OCI-LY7 (cell line): ENCODE data around the gene IL1RAPL2. TPM values are rescaled to one million over a fixed set of nuclear protein-coding genes. Genes with fewer than 3 reads are reported as not detected.

Experiments
- BruUV-seq: library from RNA; stranded (reverse); fragments of 400-500 nt; replicated peaks from 2 replicates; lab custom pipeline; 2021; lab: Mats Ljungman, UMichigan
- CTCF ChIA-PET: fragments of 300-600 bp; sonication (Branson Sonifier 250); formaldehyde crosslinking; loops from one replicate; lab custom pipeline; 2022; ENCODE audit warnings: antibody characterized with exemption; ENCODE audit not compliant: unreplicated experiment; lab: Charles Lee
- POLR2A ChIA-PET: fragments of 300-600 bp; sonication (Branson Sonifier 250); formaldehyde crosslinking; loops from one replicate; lab custom pipeline; 2022; ENCODE audit warnings: antibody characterized with exemption; lab: Charles Lee
- DNase-seq: peaks from one replicate; pipeline ENCODE4 v3.0.0-alpha.2; 2015; ENCODE audit warnings: low spot score
- H2AFZ ChIP-seq: fragments of 200-600 bp; sonication (generic), shearing (Covaris generic); 2 replicates; pipeline ENCODE4 v1.6.1; 2014; ENCODE audit warnings: mild to moderate bottlenecking, antibody characterized with exemption, low read length, moderate library complexity
- H3K27ac ChIP-seq: fragments of 200-600 bp; sonication (generic); 2 replicates; pipeline ENCODE4 v1.5.1; 2014; ENCODE audit warnings: mixed run types, low read depth, mild to moderate bottlenecking, moderate library complexity, low read length, inconsistent platforms; ENCODE audit not compliant: poor library complexity, severe bottlenecking
- H3K36me3 ChIP-seq: fragments of 200-600 bp; sonication (generic); 2 replicates; pipeline ENCODE4 v1.6.1; 2014; ENCODE audit warnings: mild to moderate bottlenecking, antibody characterized with exemption, low read length, moderate library complexity, mixed read lengths; ENCODE audit not compliant: insufficient read depth
- H3K4me1 ChIP-seq: fragments of 200-600 bp; sonication (generic); 2 replicates; pipeline ENCODE4 v1.5.1; 2014; ENCODE audit warnings: mild to moderate bottlenecking, low read length; ENCODE audit not compliant: insufficient read depth, poor library complexity, severe bottlenecking
- H3K4me2 ChIP-seq: fragments of 200-600 bp; sonication (generic); 2 replicates; pipeline ENCODE4 v1.6.1; 2014; ENCODE audit warnings: mild to moderate bottlenecking, low read length
- H3K4me3 ChIP-seq: fragments of 200-600 bp; sonication (generic); 2 replicates; pipeline ENCODE4 v1.5.1; 2014; ENCODE audit warnings: mild to moderate bottlenecking, low read depth, low read length; ENCODE audit not compliant: poor library complexity, severe bottlenecking
- H3K79me2 ChIP-seq: fragments of 200-600 bp; sonication (generic); 2 replicates; pipeline ENCODE4 v1.6.1; 2016; ENCODE audit warnings: low read depth, mild to moderate bottlenecking, low read length, moderate library complexity, mixed read lengths; ENCODE audit not compliant: insufficient read depth
- H3K9me2 ChIP-seq: fragments of 200-600 bp; sonication (generic); 2 replicates; pipeline ENCODE4 v1.6.1; 2016; ENCODE audit warnings: mild to moderate bottlenecking, low read length, mixed read lengths; ENCODE audit not compliant: insufficient read depth
- H3K9me3 ChIP-seq: fragments of 200-600 bp; sonication (generic); 2 replicates; pipeline ENCODE4 v1.6.1; 2014; ENCODE audit warnings: mild to moderate bottlenecking, mixed run types, low read length, mixed read lengths
- H4K20me1 ChIP-seq: fragments of 200-600 bp; sonication (generic); 2 replicates; pipeline ENCODE4 v1.6.1; 2014; ENCODE audit warnings: mild to moderate bottlenecking, antibody characterized with exemption, low read length, moderate library complexity, mixed read lengths; ENCODE audit not compliant: insufficient read depth
- CTCF ChIP-seq: fragments of 200-600 bp; sonication (generic); conservative IDR thresholded peaks from 2 replicates; pipeline ENCODE4 v1.5.1; 2014; ENCODE audit warnings: mild to moderate bottlenecking, antibody characterized with exemption, low read length, moderate library complexity, mixed read lengths
- EZH2phosphoT487 ChIP-seq: fragments of 200-600 bp; sonication (generic); IDR thresholded peaks from 2 replicates; pipeline ENCODE4 v1.6.1; 2018; ENCODE audit warnings: low read depth, borderline replicate concordance, mild to moderate bottlenecking, mixed run types, antibody characterized with exemption, low read length, moderate library complexity, mixed read lengths
- intact Hi-C: fragments of 100-400 bp; cut with micrococcal nuclease; formaldehyde crosslinking; loops from one replicate; pipeline ENCODE4 v1.10.0; 2022; ENCODE audit not compliant: unreplicated experiment
- total RNA-seq, 2 experiments: library from RNA; depleted of rRNA in 1 of 2; stranded (reverse); fragments of >200 nt in 1 of 2; shearing (Covaris generic) in 1 of 2; gene quantifications; 2 replicates each; pipeline ENCODE4 v1.2.3, GENCODE V29; 2014 to 2022

Gene IL1RAPL2
- total RNA-seq, 2 experiments from 2014 or later = not detected

GRCh38 chrX:105609530-105609929, 1043.5 kb downstream of the IL1RAPL2 start:
- Histone ChIP-seq H4K20me1 (no peaks in the 10 kb centered on the region), H3K79me2 (no peaks in the 10 kb centered on the region), H3K4me3 (no peak overlapping the region), H3K4me1 (no peaks in the 10 kb centered on the region), H3K4me2 (no peak overlapping the region), H3K27ac (no peak overlapping the region), H3K36me3 (no peaks in the 10 kb centered on the region), H3K9me2 (no peaks in the 10 kb centered on the region), H3K9me3 (no peaks in the 10 kb centered on the region), H2AFZ (no peak overlapping the region)
- TF ChIP-seq EZH2phosphoT487 = no peak
- TF ChIP-seq CTCF = no peak
- no peak for DNase-seq
- intact Hi-C loops = no loop called here
- BruUV-seq = no TSS peak
- ChIA-PET POLR2A (no interaction called here), CTCF (no interaction called here)

GRCh38 chrX:105610411-105610810, 1044.4 kb downstream of the IL1RAPL2 start:
- Histone ChIP-seq H3K9me3 (no peaks in the 10 kb centered on the region), H3K4me1 (no peaks in the 10 kb centered on the region), H3K4me2 (no peak overlapping the region), H4K20me1 (no peaks in the 10 kb centered on the region), H3K27ac (no peak overlapping the region), H2AFZ (no peak overlapping the region), H3K36me3 (no peaks in the 10 kb centered on the region), H3K79me2 (no peaks in the 10 kb centered on the region), H3K4me3 (no peak overlapping the region), H3K9me2 (no peaks in the 10 kb centered on the region)
- intact Hi-C loops = no loop called here
- ChIA-PET POLR2A (no interaction called here), CTCF (no interaction called here)
- no peak for DNase-seq
- no TSS peak for BruUV-seq
- TF ChIP-seq CTCF = no peak
- TF ChIP-seq EZH2phosphoT487 = no peak

GRCh38 chrX:105618393-105619101, 1052.5 kb downstream of the IL1RAPL2 start:
- H4K20me1 ChIP-seq = no peaks in the 10 kb centered on the region
- no peak for DNase-seq
- BruUV-seq = no TSS peak

More at GRCh38 chrX:105618393-105619101, 1052.5 kb downstream of the IL1RAPL2 start:
- intact Hi-C loops = no loop called here
- no peaks in the 10 kb centered on the region for H3K79me2 ChIP-seq
- no peaks in the 10 kb centered on the region for H3K9me3 ChIP-seq
- no peak overlapping the region for H3K27ac ChIP-seq
- no peaks in the 10 kb centered on the region for H3K9me2 ChIP-seq
- H3K36me3 ChIP-seq = no peaks in the 10 kb centered on the region
- no peak overlapping the region for H3K4me3 ChIP-seq
- POLR2A ChIA-PET = no interaction called here
- no peak overlapping the region for H2AFZ ChIP-seq
- TF ChIP-seq EZH2phosphoT487 = no peak
- no peak for TF ChIP-seq CTCF
- no peaks in the 10 kb centered on the region for H3K4me1 ChIP-seq
- no peak overlapping the region for H3K4me2 ChIP-seq
- CTCF ChIA-PET = no interaction called here
